PC-3 (cell line): Measurements from ENCODE around the gene SEMA3B. TPM values are rescaled to one million over a fixed set of nuclear protein-coding genes. Genes with fewer than 3 reads are reported as not detected.

Source experiments
- ATAC-seq: fragments of 200-7000 bp; cut with Tn5 transposase; 2 replicates; pipeline ENCODE4 v1.9.1; 2020; ENCODE audit warnings: mild to moderate bottlenecking, moderate library complexity
- BruUV-seq: library from RNA; stranded (reverse); fragments of 400-500 nt; replicated peaks from 2 replicates; lab custom pipeline; 2021; lab: Mats Ljungman, UMichigan
- CTCF ChIA-PET: fragments of 300-600 bp; sonication (Branson Sonifier 250); formaldehyde crosslinking; loops from one replicate; lab custom pipeline; 2022; ENCODE audit warnings: antibody characterized with exemption; lab: Charles Lee
- POLR2A ChIA-PET: fragments of 300-600 bp; sonication (Branson Sonifier 250); formaldehyde crosslinking; loops from one replicate; lab custom pipeline; 2022; ENCODE audit warnings: antibody characterized with exemption; ENCODE audit not compliant: unreplicated experiment; lab: Charles Lee
- DNase-seq: peaks from one replicate; pipeline ENCODE4 v3.0.0-alpha.2; 2015
- H2AFZ ChIP-seq: fragments of 300-600 bp; sonication (generic); 2 replicates; pipeline ENCODE4 v1.6.0; 2016; ENCODE audit warnings: antibody characterized with exemption, low read length
- H3F3A ChIP-seq: fragments of 300-600 bp; sonication (generic); one replicate; pipeline ENCODE4 v1.6.0; 2017; ENCODE audit warnings: antibody characterized with exemption, low read length, control low read depth, mild to moderate bottlenecking; ENCODE audit not compliant: unreplicated experiment
- H3K27ac ChIP-seq: fragments of 300-600 bp; sonication (generic); 2 replicates; pipeline ENCODE4 v1.5.1; 2016; ENCODE audit warnings: mild to moderate bottlenecking, low read length
- H3K27me3 ChIP-seq: fragments of 300-600 bp; sonication (generic); 2 replicates; pipeline ENCODE4 v1.6.1; 2016; ENCODE audit warnings: low read length, mixed read lengths
- H3K36me3 ChIP-seq: fragments of 300-600 bp; sonication (generic); 2 replicates; pipeline ENCODE4 v1.6.1; 2016; ENCODE audit warnings: low read depth, mixed run types, low read length, mixed read lengths
- H3K4me1 ChIP-seq: fragments of 300-600 bp; sonication (generic); 2 replicates; pipeline ENCODE4 v1.5.1; 2016; ENCODE audit warnings: low read length; ENCODE audit not compliant: insufficient read depth
- H3K4me2 ChIP-seq: fragments of 300-600 bp; sonication (generic); 2 replicates; pipeline ENCODE4 v1.6.0; 2016; ENCODE audit warnings: low read length
- H3K4me3 ChIP-seq: fragments of 300-600 bp; sonication (generic); 2 replicates; pipeline ENCODE4 v1.5.1; 2016; ENCODE audit warnings: mild to moderate bottlenecking, low read length, mixed read lengths
- H3K79me2 ChIP-seq: fragments of 300-600 bp; sonication (generic); 2 replicates; pipeline ENCODE4 v1.6.1; 2017; ENCODE audit warnings: low read length, mixed read lengths
- H3K9ac ChIP-seq: fragments of 300-600 bp; sonication (generic); 2 replicates; pipeline ENCODE4 v1.6.0; 2016; ENCODE audit warnings: mild to moderate bottlenecking, low read length
- H3K9me2 ChIP-seq: fragments of 300-600 bp; sonication (generic); replicated peaks from 2 replicates; pipeline ENCODE4 v1.6.1; 2016; ENCODE audit warnings: mixed run types, low read length, mixed read lengths
- H3K9me3 ChIP-seq: fragments of 300-600 bp; sonication (generic); 2 replicates; pipeline ENCODE4 v1.6.1; 2016; ENCODE audit warnings: low read length, mixed read lengths
- H4K20me1 ChIP-seq: fragments of 300-600 bp; sonication (generic); 2 replicates; pipeline ENCODE4 v1.6.1; 2016; ENCODE audit warnings: low read length, mixed read lengths
- CTCF ChIP-seq: fragments of 300-600 bp; sonication (generic); conservative IDR thresholded peaks from 2 replicates; pipeline ENCODE4 v1.5.1; 2017; ENCODE audit warnings: antibody characterized with exemption, low read depth, mild to moderate bottlenecking, low read length
- EZH2 ChIP-seq: fragments of 300-600 bp; sonication (generic); IDR thresholded peaks from one replicate; pipeline ENCODE4 v1.6.1; 2017; ENCODE audit warnings: antibody characterized with exemption, mild to moderate bottlenecking, low read length; ENCODE audit not compliant: unreplicated experiment
- EZH2phosphoT487 ChIP-seq: fragments of 300-600 bp; sonication (generic); IDR thresholded peaks from 2 replicates; pipeline ENCODE4 v1.6.1; 2018; ENCODE audit warnings: mild to moderate bottlenecking, antibody characterized with exemption, low read length, borderline replicate concordance
- intact Hi-C: fragments of 100-400 bp; cut with micrococcal nuclease; formaldehyde crosslinking; loops from 2 replicates; pipeline ENCODE4 v1.9.0; 2023
- total RNA-seq: library from RNA; depleted of rRNA; stranded (reverse); fragments of >200 nt; gene quantifications from 2 replicates; pipeline ENCODE4 v1.2.3, GENCODE V29; 2014

Gene SEMA3B
- total RNA-seq, 1 experiment from 2014 or later: 40.1 TPM

- no peaks in the 10 kb centered on the region for H3K36me3 ChIP-seq
- H3K9ac ChIP-seq: no peak overlapping the region
- ChIA-PET CTCF (interaction anchor here (0.5 kb wide), 1 partner anchor 292 kb away, joined by 20 read pairs; no protein-coding TSS in a partner anchor), POLR2A (no interaction called here)
- H3K9me3 ChIP-seq: no peaks in the 10 kb centered on the region
- peaks cover 12% of the 10 kb centered on the region for H3K79me2 ChIP-seq
- no peak overlapping the region for H2AFZ ChIP-seq
- peaks cover 8% of the 10 kb centered on the region for H4K20me1 ChIP-seq
- ATAC-seq: no peak
- DNase-seq: no peak
- no peaks in the 10 kb centered on the region for H3K27me3 ChIP-seq
- peaks cover 4% of the 10 kb centered on the region; the same call in 1 of the 2 replicates for H3K4me1 ChIP-seq
- no peaks in the 10 kb centered on the region for H3K9me2 ChIP-seq
- TF ChIP-seq EZH2phosphoT487: no peak
- TF ChIP-seq CTCF: no peak
- no peak for TF ChIP-seq EZH2
- BruUV-seq: no TSS peak
- intact Hi-C loops: no loop called here
- H3K4me2 ChIP-seq: no peak overlapping the region
- no peaks in the 10 kb centered on the region for H3F3A ChIP-seq
- no peak overlapping the region for H3K27ac ChIP-seq
- H3K4me3 ChIP-seq: no peak overlapping the region
Observed at GRCh38 chr3:50232303-50232702, 36.6 kb upstream of the SEMA3B start.

GRCh38 chr3:50233176-50233575 is 35.8 kb upstream of the SEMA3B start:
- no peaks in the 10 kb centered on the region for H3K9me2 ChIP-seq
- H3K36me3 ChIP-seq: no peaks in the 10 kb centered on the region
- no peak overlapping the region for H3K4me2 ChIP-seq
- H3K9ac ChIP-seq: no peak overlapping the region
- no peak for TF ChIP-seq EZH2phosphoT487
- TF ChIP-seq EZH2: no peak
- no peak for TF ChIP-seq CTCF
- no peak overlapping the region for H3K27ac ChIP-seq
- ATAC-seq: no peak
- H3K9me3 ChIP-seq: no peaks in the 10 kb centered on the region
- intact Hi-C loops: no loop called here
- no peak for DNase-seq
- H3F3A ChIP-seq: no peaks in the 10 kb centered on the region
- no peak overlapping the region for H3K4me3 ChIP-seq
- H3K27me3 ChIP-seq: no peaks in the 10 kb centered on the region
- peaks cover 21% of the 10 kb centered on the region for H3K79me2 ChIP-seq
- H4K20me1 ChIP-seq: peaks cover 9% of the 10 kb centered on the region
- H3K4me1 ChIP-seq: peaks cover 3% of the 10 kb centered on the region
- BruUV-seq: no TSS peak
- POLR2A ChIA-PET: interaction anchor here (0.7 kb wide), 1 partner anchor 32 kb away, joined by 9 read pairs; no protein-coding TSS in a partner anchor
- no peak overlapping the region for H2AFZ ChIP-seq
- CTCF ChIA-PET: no interaction called here
